IMR-90 (cell line): ENCODE results near the gene CRAMP1.

ENCODE experiments used
- BHLHE40 ChIP-seq: fragments of 150-350 bp; IDR thresholded peaks from 2 replicates; pipeline ENCODE4 v1.6.1; 2016; ENCODE audit warnings: mild to moderate bottlenecking, low read depth, low read length
- CEBPB ChIP-seq: IDR thresholded peaks from 2 replicates; pipeline ENCODE4 v1.6.1; 2012; ENCODE audit warnings: low read depth, low read length, improper control_type of control experiment
- CTCF ChIP-seq: conservative IDR thresholded peaks from 2 replicates; pipeline ENCODE4 v1.5.1; 2012; ENCODE audit warnings: mild to moderate bottlenecking, low read depth, low read length, improper control_type of control experiment
- ELK1 ChIP-seq: fragments of 150-350 bp; IDR thresholded peaks from 2 replicates; pipeline ENCODE4 v1.6.1; 2016; ENCODE audit warnings: low read depth, mild to moderate bottlenecking, low read length, moderate library complexity, borderline replicate concordance
- MAZ ChIP-seq: IDR thresholded peaks from 2 replicates; pipeline ENCODE4 v1.6.1; 2012; ENCODE audit warnings: low read depth, mild to moderate bottlenecking, low read length, improper control_type of control experiment, moderate library complexity, borderline replicate concordance
- NFE2L2 ChIP-seq: fragments of 150-350 bp; IDR thresholded peaks from 2 replicates; pipeline ENCODE4 v1.6.1; 2016; ENCODE audit warnings: low read depth, mild to moderate bottlenecking, low read length
- POLR2A ChIP-seq: IDR thresholded peaks from 2 replicates; pipeline ENCODE4 v1.6.1; 2012; ENCODE audit warnings: mild to moderate bottlenecking, low read depth, low read length
- RAD21 ChIP-seq: IDR thresholded peaks from 2 replicates; pipeline ENCODE4 v1.6.1; 2012; ENCODE audit warnings: low read length, improper control_type of control experiment
- RFX5 ChIP-seq: IDR thresholded peaks from 2 replicates; pipeline ENCODE4 v1.8.0; 2012; ENCODE audit warnings: low read depth, mild to moderate bottlenecking, low read length, moderate library complexity
- USF2 ChIP-seq: fragments of 150-350 bp; IDR thresholded peaks from 2 replicates; pipeline ENCODE4 v1.6.1; 2017; ENCODE audit warnings: mild to moderate bottlenecking, antibody characterized with exemption, low read length, low read depth

GRCh38 chr16:1724491-1724890 is 112.3 kb downstream of the CRAMP1 start:
- no peak for TF ChIP-seq RAD21
- TF ChIP-seq CTCF: no peak
- TF ChIP-seq BHLHE40: no peak
- no peak for TF ChIP-seq POLR2A
- no peak for TF ChIP-seq MAZ
- TF ChIP-seq ELK1: no peak
- no peak for TF ChIP-seq USF2
- TF ChIP-seq CEBPB: no peak
- TF ChIP-seq NFE2L2: no peak
- TF ChIP-seq RFX5: no peak
